Measurements from ENCODE around the gene IGSF11. TPM values are rescaled to one million over a fixed set of nuclear protein-coding genes. Genes with fewer than 3 reads are reported as not detected.

The IGSF11 gene
- total and polyA plus RNA-seq, 5 donors = 2.7 to 9.3 (median 4.7) TPM

DNA sequence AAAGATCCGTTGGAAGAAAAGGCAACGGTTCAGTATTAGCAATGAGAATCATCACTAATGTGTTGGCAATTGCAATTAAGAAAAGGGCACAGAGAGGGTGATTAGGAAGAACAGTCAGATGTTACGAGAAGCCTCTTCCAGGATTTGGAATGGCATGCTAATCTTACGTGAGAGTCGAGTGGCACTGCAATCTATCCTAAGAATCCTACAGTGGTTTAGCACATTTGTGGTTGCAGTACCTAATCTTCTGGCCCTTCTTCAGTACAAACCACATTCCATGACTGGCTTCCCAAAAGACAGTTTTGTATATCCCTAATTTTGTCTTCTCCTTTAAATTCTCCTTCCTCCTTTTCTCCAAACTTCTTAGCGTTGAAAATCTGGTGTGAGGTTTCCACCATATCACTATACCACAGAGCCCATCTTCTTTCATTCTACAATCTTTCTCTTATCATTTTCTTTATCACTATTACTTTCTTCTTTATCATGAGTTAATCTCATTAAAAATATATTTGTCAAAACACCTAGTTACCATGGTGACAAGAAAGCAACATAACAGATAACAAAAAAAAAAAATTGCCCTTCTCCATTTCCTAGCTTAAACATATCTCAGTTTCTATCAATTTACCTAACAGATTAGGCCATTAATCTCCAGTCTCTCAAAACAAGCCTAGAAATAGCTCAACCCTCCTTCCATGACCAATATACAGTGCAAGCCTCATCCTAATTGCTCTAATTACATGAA lies 60.1 kb downstream of the IGSF11 start:
- no peak overlapping the region for H3K4me3 ChIP-seq (ENCODE audit: low read length)
- intact Hi-C loops (cut with DNase I) = no loop called here
- no peaks in the 10 kb centered on the region for H3K9me3 ChIP-seq (ENCODE audit: control insufficient read depth, low read length)
- no peaks in the 10 kb centered on the region for H3K27me3 ChIP-seq (ENCODE audit: control insufficient read depth, insufficient read depth)
- peaks cover 2% of the 10 kb centered on the region for H3K4me1 ChIP-seq (ENCODE audit: control insufficient read depth, insufficient read depth, low read length)
- no peak overlapping the region for H3K27ac ChIP-seq (ENCODE audit: low read length)
- no peak for DNase-seq
- ATAC-seq = no peak
- 81% methylated on average over 6 of the region's 6 CpGs for WGBS

DNA sequence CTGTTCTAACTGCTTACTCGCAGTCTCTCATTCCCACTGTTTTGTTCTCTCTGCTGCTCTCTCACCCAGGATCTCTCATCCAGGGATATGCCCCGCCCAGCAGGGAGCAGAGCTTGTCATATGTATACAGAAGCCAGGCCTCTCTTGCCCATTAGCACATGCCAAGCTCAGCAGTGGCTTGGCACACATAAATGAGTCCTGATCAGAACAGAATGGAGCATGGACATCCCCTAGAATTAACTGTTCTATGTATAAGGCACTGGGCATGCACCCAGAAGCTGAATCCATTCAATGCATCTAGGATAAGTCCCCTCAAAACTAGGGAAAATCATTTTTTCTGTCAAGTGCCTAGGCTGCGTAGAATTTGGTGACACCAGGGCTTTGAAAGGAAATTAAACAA lies 61.6 kb downstream of the IGSF11 start:
- no peak for DNase-seq
- Histone ChIP-seq H3K4me3 (ENCODE audit: low read length) (no peak overlapping the region), H3K9me3 (ENCODE audit: control insufficient read depth, low read length) (no peaks in the 10 kb centered on the region), H3K27me3 (ENCODE audit: control insufficient read depth, insufficient read depth) (no peaks in the 10 kb centered on the region), H3K4me1 (ENCODE audit: control insufficient read depth, insufficient read depth, low read length) (peaks cover 4% of the 10 kb centered on the region), H3K27ac (ENCODE audit: low read length) (no peak overlapping the region)
- ATAC-seq = peak; percentile 51 to 52
- 74% methylated on average over 3 of the region's 3 CpGs for WGBS
- intact Hi-C loops (cut with DNase I) = no loop called here

DNA sequence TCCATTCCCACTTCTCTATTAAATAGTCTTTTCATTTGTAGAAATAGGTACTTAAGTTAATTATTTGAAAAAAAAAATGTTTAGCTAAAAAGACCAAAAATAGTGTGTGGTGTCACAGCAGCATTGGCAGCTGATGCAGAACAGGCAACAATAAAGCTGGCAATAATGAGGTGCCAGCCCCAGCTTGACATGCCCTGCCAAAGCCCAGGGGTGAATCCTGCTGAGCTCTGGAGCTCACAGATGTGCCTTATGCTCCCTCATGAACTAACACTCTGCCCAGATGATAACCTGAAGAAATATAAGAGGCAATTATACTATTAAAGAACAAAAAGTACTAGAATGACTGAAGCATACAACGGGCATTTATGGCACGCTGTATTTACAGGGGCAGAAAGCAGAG lies 63.8 kb downstream of the IGSF11 start:
- intact Hi-C loops (cut with DNase I) = no loop called here
- no peak overlapping the region for H3K27ac ChIP-seq (ENCODE audit: low read length)
- WGBS = 55% methylated on average over 2 of the region's 2 CpGs
- H3K4me3 ChIP-seq (ENCODE audit: low read length) = no peak overlapping the region
- ATAC-seq = peak; percentile 80 to 86
- peak; percentile 16 to 62 (median 60) for DNase-seq
- H3K27me3 ChIP-seq (ENCODE audit: control insufficient read depth, insufficient read depth) = no peaks in the 10 kb centered on the region
- H3K4me1 ChIP-seq (ENCODE audit: control insufficient read depth, insufficient read depth, low read length) = peaks cover 2% of the 10 kb centered on the region
- no peaks in the 10 kb centered on the region for H3K9me3 ChIP-seq (ENCODE audit: control insufficient read depth, low read length)

DNA sequence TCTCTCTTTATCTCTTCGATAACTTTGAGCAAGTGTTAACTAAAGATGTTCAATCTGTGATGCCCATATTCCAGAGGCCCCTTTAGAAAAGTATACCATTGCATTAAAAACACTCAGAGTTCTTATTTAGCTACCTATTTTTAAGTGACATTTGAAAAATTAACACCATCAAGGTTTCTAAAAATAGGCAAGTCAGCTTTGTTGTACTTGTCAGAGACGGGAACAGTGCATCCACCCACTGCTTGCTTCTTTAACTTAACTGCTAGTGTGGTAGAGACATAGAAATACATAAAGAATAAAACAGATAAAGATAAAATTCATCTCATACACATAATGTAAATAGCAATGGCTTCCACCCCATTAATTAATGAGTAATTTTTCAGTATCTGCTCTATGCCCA lies 66.0 kb downstream of the IGSF11 start:
- intact Hi-C loops (cut with DNase I) = no loop called here
- no peak for ATAC-seq
- no peak overlapping the region for H3K4me3 ChIP-seq (ENCODE audit: low read length)

DNA sequence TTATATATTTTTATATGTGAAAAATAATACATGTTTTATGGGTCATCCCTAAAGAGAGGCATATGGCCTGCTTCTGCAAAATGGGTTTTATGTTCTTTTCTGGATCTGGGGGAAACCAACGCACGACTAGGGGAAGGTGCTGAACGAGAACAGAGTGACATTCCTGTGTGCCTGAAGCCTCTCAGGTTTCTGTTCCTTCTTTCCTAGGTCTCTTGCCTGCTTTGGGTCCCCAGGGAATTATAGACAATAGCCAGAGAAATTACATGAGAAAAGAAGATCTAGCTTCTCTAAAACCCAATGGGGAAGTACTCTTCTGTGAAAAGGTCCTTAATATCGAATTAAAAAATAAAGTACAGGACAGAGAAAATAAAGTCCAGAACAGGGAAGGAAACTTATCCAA lies 66.5 kb downstream of the IGSF11 start:
- 52% methylated on average over 4 of the region's 4 CpGs for WGBS
- Histone ChIP-seq H3K4me1 (ENCODE audit: control insufficient read depth, insufficient read depth, low read length) (peaks cover 2% of the 10 kb centered on the region), H3K27me3 (ENCODE audit: control insufficient read depth, insufficient read depth) (no peaks in the 10 kb centered on the region), H3K27ac (ENCODE audit: low read length) (no peak overlapping the region), H3K9me3 (ENCODE audit: control insufficient read depth, low read length) (no peaks in the 10 kb centered on the region), H3K4me3 (ENCODE audit: low read length) (no peak overlapping the region)
- DNase-seq (no peak), ATAC-seq (no peak)
- intact Hi-C loops (cut with DNase I) = no loop called here

More for the DNA sequence above, 66.0 kb downstream of the IGSF11 start:
- H3K9me3 ChIP-seq (ENCODE audit: control insufficient read depth, low read length) = no peaks in the 10 kb centered on the region
- no peaks in the 10 kb centered on the region for H3K27me3 ChIP-seq (ENCODE audit: control insufficient read depth, insufficient read depth)
- DNase-seq = no peak
- no peak overlapping the region for H3K27ac ChIP-seq (ENCODE audit: low read length)
- H3K4me1 ChIP-seq (ENCODE audit: control insufficient read depth, insufficient read depth, low read length) = peaks cover 2% of the 10 kb centered on the region
- WGBS = 51% methylated on average over 2 of the region's 2 CpGs

DNA sequence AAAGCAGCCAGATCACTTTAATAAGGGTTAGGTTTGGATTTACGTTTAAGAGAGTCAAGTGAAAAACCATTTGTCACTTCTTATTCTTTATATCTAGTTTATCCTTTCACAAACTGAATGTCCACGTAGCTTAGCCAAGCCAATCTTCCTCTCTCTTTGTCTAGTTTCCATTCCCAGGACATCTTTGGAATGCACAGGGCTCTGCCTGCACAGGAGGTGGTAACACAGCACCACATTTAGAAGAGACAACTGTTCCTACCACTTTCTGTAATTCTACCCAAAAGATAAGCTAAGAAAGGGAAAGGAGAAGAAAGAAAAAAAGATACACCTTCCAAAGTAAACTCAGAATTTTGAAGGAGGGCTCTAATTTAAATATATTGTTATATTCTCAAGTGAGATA lies 67.9 kb downstream of the IGSF11 start:
- H3K4me1 ChIP-seq (ENCODE audit: control insufficient read depth, insufficient read depth, low read length) = peaks cover 2% of the 10 kb centered on the region
- H3K27me3 ChIP-seq (ENCODE audit: control insufficient read depth, insufficient read depth) = no peaks in the 10 kb centered on the region
- no peak overlapping the region for H3K27ac ChIP-seq (ENCODE audit: low read length)
- 49% methylated on average over 2 of the region's 2 CpGs for WGBS
- ATAC-seq (no peak), DNase-seq (no peak)
- no peaks in the 10 kb centered on the region for H3K9me3 ChIP-seq (ENCODE audit: control insufficient read depth, low read length)
- intact Hi-C loops (cut with DNase I) = no loop called here
- H3K4me3 ChIP-seq (ENCODE audit: low read length) = no peak overlapping the region

DNA sequence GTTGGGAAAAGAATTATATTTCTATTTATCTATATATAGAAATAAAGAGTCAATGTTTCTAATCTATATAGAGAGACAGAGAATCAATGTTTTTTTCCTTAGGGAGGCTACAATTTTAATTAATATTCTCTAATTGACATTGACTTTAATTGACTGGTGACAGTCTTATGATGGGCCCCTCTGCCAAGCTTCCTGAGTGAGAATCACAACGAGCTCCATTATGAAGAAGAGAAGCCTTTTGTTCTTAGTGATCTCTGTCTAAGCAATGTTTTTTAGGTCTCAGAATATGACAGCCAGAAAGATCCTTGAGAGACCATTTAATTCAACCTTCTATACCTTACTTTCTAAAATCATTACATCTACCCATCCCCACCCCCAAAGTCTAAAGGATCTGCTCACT lies 70.9 kb downstream of the IGSF11 start:
- no peak for ATAC-seq
- 61% methylated on average over 1 of the region's 1 CpG for WGBS
- H3K27ac ChIP-seq (ENCODE audit: low read length) = no peak overlapping the region

DNA sequence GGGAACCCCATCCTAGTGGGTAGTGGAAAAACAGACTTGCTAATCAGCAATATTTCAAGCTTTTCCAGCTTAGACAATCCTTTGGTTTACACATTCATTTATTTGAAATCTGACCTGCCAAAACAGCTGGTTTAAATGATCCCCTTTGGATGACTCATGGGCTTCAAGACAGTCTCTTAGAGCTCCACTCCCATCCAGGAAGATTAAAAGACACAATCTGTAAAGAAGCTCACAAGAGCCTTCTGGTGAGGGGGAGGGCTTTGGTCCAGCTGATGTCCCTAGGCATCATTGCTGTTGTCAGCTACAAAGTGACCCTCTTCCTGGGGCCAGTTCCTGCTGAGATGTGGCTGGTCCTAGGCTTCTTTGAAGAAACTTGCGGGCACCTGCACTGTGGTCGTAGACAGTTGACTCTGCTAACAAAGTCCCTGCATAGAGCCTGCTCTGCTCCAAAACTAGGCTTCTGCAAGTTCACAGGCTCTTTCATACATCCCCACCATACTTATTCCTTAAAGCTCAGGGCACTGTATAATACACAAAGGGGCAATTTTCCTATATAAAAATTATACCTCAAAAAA lies 73.7 kb downstream of the IGSF11 start:
- ATAC-seq (no peak), DNase-seq (peak in 2 of 3 donors; percentile 16 to 24)
- no peaks in the 10 kb centered on the region for H3K27me3 ChIP-seq (ENCODE audit: control insufficient read depth, insufficient read depth)
- WGBS = 86% methylated on average over 2 of the region's 2 CpGs
- no peaks in the 10 kb centered on the region for H3K4me1 ChIP-seq (ENCODE audit: control insufficient read depth, insufficient read depth, low read length)
- H3K4me3 ChIP-seq (ENCODE audit: low read length) = no peak overlapping the region
- no peaks in the 10 kb centered on the region for H3K9me3 ChIP-seq (ENCODE audit: control insufficient read depth, low read length)
- no peak overlapping the region for H3K27ac ChIP-seq (ENCODE audit: low read length)
- intact Hi-C loops (cut with DNase I) = no loop called here

More for the DNA sequence above, 70.9 kb downstream of the IGSF11 start:
- Histone ChIP-seq H3K4me3 (ENCODE audit: low read length) (no peak overlapping the region), H3K27me3 (ENCODE audit: control insufficient read depth, insufficient read depth) (no peaks in the 10 kb centered on the region), H3K9me3 (ENCODE audit: control insufficient read depth, low read length) (no peaks in the 10 kb centered on the region), H3K4me1 (ENCODE audit: control insufficient read depth, insufficient read depth, low read length) (no peaks in the 10 kb centered on the region)
- no peak for DNase-seq
- intact Hi-C loops (cut with DNase I) = no loop called here

DNA sequence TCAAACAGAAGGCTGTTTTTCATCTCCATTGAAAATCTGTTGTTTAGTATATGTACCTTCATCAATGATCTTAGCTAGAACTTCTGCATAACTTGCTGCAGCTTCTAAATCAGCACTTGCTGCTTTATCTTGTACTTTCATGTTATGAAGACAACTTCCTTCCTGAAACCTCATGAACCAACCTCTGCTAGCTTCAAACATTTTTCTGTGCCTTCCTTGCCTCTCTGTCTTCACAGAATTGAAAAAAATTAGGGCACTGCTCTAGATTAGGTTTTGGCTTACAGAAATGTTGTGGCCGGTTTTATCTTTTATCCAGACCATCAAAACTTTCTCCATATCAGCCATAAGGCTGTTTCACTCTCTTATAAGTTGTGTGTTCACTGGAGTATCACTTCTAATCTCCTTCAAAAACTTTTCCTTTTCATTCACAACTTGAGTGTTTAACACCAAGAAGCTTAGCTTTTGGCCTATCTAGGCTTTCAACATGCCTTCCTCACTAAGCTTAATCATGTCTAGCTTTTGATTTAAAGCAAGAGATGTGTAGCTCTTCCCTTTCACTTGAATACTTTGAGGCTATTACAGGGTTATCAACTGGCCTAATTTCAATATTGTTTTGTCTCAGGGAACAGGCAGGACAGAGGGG lies 78.6 kb downstream of the IGSF11 start:
- Histone ChIP-seq H3K9me3 (ENCODE audit: control insufficient read depth, low read length) (no peaks in the 10 kb centered on the region), H3K27ac (ENCODE audit: low read length) (no peak overlapping the region), H3K4me3 (ENCODE audit: low read length) (no peak overlapping the region), H3K27me3 (ENCODE audit: control insufficient read depth, insufficient read depth) (no peaks in the 10 kb centered on the region), H3K4me1 (ENCODE audit: control insufficient read depth, insufficient read depth, low read length) (no peaks in the 10 kb centered on the region)
- no peak for ATAC-seq
- intact Hi-C loops (cut with DNase I) = no loop called here
- 72% methylated on average over 1 of the region's 1 CpG for WGBS
- DNase-seq = no peak

DNA sequence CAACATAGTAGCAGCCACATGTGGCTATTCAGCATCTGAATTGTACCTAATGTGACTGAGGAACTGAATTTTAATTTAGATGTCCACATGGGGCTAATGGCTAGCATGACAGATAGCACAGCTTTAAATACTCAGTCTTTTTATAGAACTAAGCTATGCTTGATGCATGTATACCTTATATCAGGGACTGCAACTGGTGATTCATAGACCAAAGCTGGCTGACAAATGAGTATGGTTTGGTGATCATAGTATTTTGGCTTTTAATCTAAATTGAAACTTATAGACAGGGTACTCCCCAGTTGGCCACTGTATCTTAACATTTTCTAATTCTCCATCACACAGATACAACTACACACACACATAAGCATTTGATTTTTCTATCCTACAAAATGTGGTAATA lies 83.6 kb downstream of the IGSF11 start:
- H3K4me3 ChIP-seq (ENCODE audit: low read length) = no peak overlapping the region
- no peaks in the 10 kb centered on the region for H3K4me1 ChIP-seq (ENCODE audit: control insufficient read depth, insufficient read depth, low read length)
- H3K9me3 ChIP-seq (ENCODE audit: control insufficient read depth, low read length) = no peaks in the 10 kb centered on the region
- no peak for DNase-seq
- no peak for ATAC-seq
- no peak overlapping the region for H3K27ac ChIP-seq (ENCODE audit: low read length)
- H3K27me3 ChIP-seq (ENCODE audit: control insufficient read depth, insufficient read depth) = no peaks in the 10 kb centered on the region
- intact Hi-C loops (cut with DNase I) = no loop called here

DNA sequence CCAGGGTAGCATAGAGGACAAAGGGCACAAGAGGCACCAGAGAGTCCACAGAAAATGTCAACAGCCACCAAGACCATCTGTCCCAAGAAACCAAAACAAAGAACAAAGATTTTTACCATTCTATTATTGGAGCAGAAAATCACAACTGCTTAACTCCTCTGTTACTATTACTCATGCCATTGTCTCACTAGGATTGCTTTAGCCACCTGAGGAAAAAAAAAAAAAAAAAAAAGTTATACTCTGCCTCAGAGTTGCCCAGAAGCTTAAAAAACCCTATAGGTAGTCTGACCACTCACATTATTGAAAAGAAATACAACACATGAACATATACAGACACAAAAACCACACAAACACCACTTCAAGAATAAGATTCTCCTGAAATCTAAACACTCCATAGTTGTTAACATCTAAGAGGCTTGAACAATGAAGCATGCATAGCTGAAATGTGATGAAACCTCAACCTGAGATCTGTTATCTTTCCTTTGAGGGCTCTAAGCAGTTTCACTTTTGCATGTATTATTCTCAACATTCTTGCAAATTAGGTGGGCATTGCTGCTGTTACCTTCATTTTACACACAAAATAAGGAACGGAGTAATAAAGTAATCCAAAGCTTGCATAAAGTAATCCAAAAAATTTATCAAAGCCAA lies 85.4 kb downstream of the IGSF11 start:
- Histone ChIP-seq H3K27me3 (ENCODE audit: control insufficient read depth, insufficient read depth) (no peaks in the 10 kb centered on the region), H3K27ac (ENCODE audit: low read length) (no peak overlapping the region), H3K4me1 (ENCODE audit: control insufficient read depth, insufficient read depth, low read length) (no peaks in the 10 kb centered on the region), H3K9me3 (ENCODE audit: control insufficient read depth, low read length) (no peaks in the 10 kb centered on the region), H3K4me3 (ENCODE audit: low read length) (no peak overlapping the region)
- WGBS = 86% methylated on average over 1 of the region's 1 CpG
- intact Hi-C loops (cut with DNase I) = no loop called here
- DNase-seq = no peak
- no peak for ATAC-seq

Data from right cardiac atrium (tissue), 5 donors.